Trophoblast cell (in vitro differentiated cells and primary cell): ENCODE measurements around the gene FYN.

Experiments
- DNase-seq, 2 donors: peaks; one replicate each; pipeline ENCODE4 v3.0.0-alpha.2; 2016
- H2AFZ ChIP-seq: 2 replicates; pipeline ENCODE4 v1.6.1; 2013; ENCODE audit warnings: low read length, moderate library complexity, mild to moderate bottlenecking; ENCODE audit not compliant: insufficient read depth, poor library complexity
- H2AK5ac ChIP-seq: 2 replicates; pipeline ENCODE4 v1.6.1; 2013; ENCODE audit warnings: mild to moderate bottlenecking, low read length
- H2BK120ac ChIP-seq: 2 replicates; pipeline ENCODE4 v1.6.1; 2013; ENCODE audit warnings: low read length, mild to moderate bottlenecking, moderate library complexity; ENCODE audit not compliant: insufficient read depth, poor library complexity
- H2BK12ac ChIP-seq: 2 replicates; pipeline ENCODE4 v1.6.1; 2013; ENCODE audit warnings: mild to moderate bottlenecking, low read length, moderate library complexity
- H2BK5ac ChIP-seq: 2 replicates; pipeline ENCODE4 v1.6.1; 2013; ENCODE audit warnings: low read length, low read depth, moderate library complexity, mild to moderate bottlenecking; ENCODE audit not compliant: poor library complexity
- H3K14ac ChIP-seq: 2 replicates; pipeline ENCODE4 v1.6.1; 2013; ENCODE audit warnings: mild to moderate bottlenecking, low read length
- H3K18ac ChIP-seq: 2 replicates; pipeline ENCODE4 v1.6.1; 2013; ENCODE audit warnings: mild to moderate bottlenecking, low read length
- H3K23ac ChIP-seq: 2 replicates; pipeline ENCODE4 v1.6.1; 2013; ENCODE audit warnings: low read length
- H3K27ac ChIP-seq: 2 replicates; pipeline ENCODE4 v1.5.1; 2013; ENCODE audit warnings: low read depth, mild to moderate bottlenecking, inconsistent platforms, low read length, moderate library complexity
- H3K27me3 ChIP-seq: 2 replicates; pipeline ENCODE4 v1.6.1; 2013; ENCODE audit warnings: inconsistent platforms, mild to moderate bottlenecking, low read length, moderate library complexity; ENCODE audit not compliant: insufficient read depth
- H3K36me3 ChIP-seq, 2 experiments: 1 replicate in 1 of 2; 2 replicates in 1 of 2; pipeline ENCODE4 v1.6.1; 2013; ENCODE audit warnings: low read length in 2 of 2, mild to moderate bottlenecking in 2 of 2, moderate library complexity in 1 of 2; ENCODE audit not compliant: insufficient read depth in 2 of 2, control insufficient read depth in 1 of 2
- H3K4ac ChIP-seq: 2 replicates; pipeline ENCODE4 v1.6.1; 2013; ENCODE audit warnings: low read depth, mild to moderate bottlenecking, low read length, moderate library complexity
- H3K4me1 ChIP-seq, 2 experiments: 1 replicate in 1 of 2; 2 replicates in 1 of 2; pipeline ENCODE4 v1.6.1; 2013; ENCODE audit warnings: low read length in 2 of 2, mild to moderate bottlenecking in 2 of 2, moderate library complexity in 1 of 2; ENCODE audit not compliant: insufficient read depth in 2 of 2, control insufficient read depth in 1 of 2
- H3K4me2 ChIP-seq: 2 replicates; pipeline ENCODE4 v1.6.1; 2013; ENCODE audit warnings: inconsistent platforms, mild to moderate bottlenecking, low read length, moderate library complexity
- H3K4me3 ChIP-seq: 2 replicates; pipeline ENCODE4 v1.5.1; 2013; ENCODE audit warnings: mild to moderate bottlenecking, low read depth, low read length, inconsistent platforms
- H3K79me1 ChIP-seq: one replicate; pipeline ENCODE4 v1.6.1; 2013; ENCODE audit warnings: low read length
- H3K79me2 ChIP-seq: 2 replicates; pipeline ENCODE4 v1.6.1; 2013; ENCODE audit warnings: low read length, mild to moderate bottlenecking; ENCODE audit not compliant: control insufficient read depth, insufficient read depth, poor library complexity
- H3K9ac ChIP-seq: 2 replicates; pipeline ENCODE4 v1.6.1; 2013; ENCODE audit warnings: mild to moderate bottlenecking, low read length
- H3K9me3 ChIP-seq: 2 replicates; pipeline ENCODE4 v1.6.1; 2013; ENCODE audit warnings: low read depth, mild to moderate bottlenecking, control low read depth, inconsistent platforms, low read length; ENCODE audit not compliant: insufficient read depth
- H4K12ac ChIP-seq: 2 replicates; pipeline ENCODE4 v1.6.1; 2013; ENCODE audit warnings: low read depth, mild to moderate bottlenecking, low read length, moderate library complexity
- H4K8ac ChIP-seq: 2 replicates; pipeline ENCODE4 v1.6.1; 2013; ENCODE audit warnings: low read depth, mild to moderate bottlenecking, low read length, moderate library complexity
- H4K91ac ChIP-seq: one replicate; pipeline ENCODE4 v1.6.1; 2013; ENCODE audit warnings: low read depth, mild to moderate bottlenecking, low read length, moderate library complexity
- WGBS: extraction: QIAGEN DNeasy Blood & Tissue Kit; methylation state at CpG from one replicate; pipeline ENCODE4 v1.1.7; 2013; ENCODE audit warnings: missing lambda C conversion rate; ENCODE audit not compliant: insufficient read length, insufficient coverage; ENCODE audit errors: extremely low coverage; 5-methylcytosine and 5-hydroxymethylcytosine counted together

The FYN gene

GRCh38 chr6:111773501-111774345 is 99.5 kb downstream of the FYN start:
- H3K4me1 ChIP-seq = peaks cover 7 to 10% of the 10 kb centered on the region in 2 experiments
- no peak for DNase-seq
- no peak overlapping the region for H3K4me3 ChIP-seq
- H3K79me2 ChIP-seq = no peaks in the 10 kb centered on the region
- H4K8ac ChIP-seq = no peak overlapping the region
- H3K27ac ChIP-seq = no peak overlapping the region
- H2BK120ac ChIP-seq = no peak overlapping the region
- H2AK5ac ChIP-seq = no peak overlapping the region
- H3K9ac ChIP-seq = no peak overlapping the region
- H3K4me2 ChIP-seq = no peak overlapping the region
- no peak overlapping the region for H3K14ac ChIP-seq
- no peak overlapping the region for H3K4ac ChIP-seq
- H4K91ac ChIP-seq = no peak overlapping the region
- H3K79me1 ChIP-seq = no peaks in the 10 kb centered on the region
- H3K18ac ChIP-seq = no peak overlapping the region
- 78% methylated on average over 1 of the region's 7 CpGs for WGBS
- no peak overlapping the region for H2AFZ ChIP-seq
- no peak overlapping the region for H3K23ac ChIP-seq
- no peak overlapping the region for H2BK5ac ChIP-seq
- H3K36me3 ChIP-seq = peaks cover 0 to 2% of the 10 kb centered on the region in 2 experiments
- no peaks in the 10 kb centered on the region for H3K9me3 ChIP-seq
- H3K27me3 ChIP-seq = no peaks in the 10 kb centered on the region
- no peak overlapping the region for H4K12ac ChIP-seq
- no peak overlapping the region for H2BK12ac ChIP-seq

GRCh38 chr6:111772381-111772780 is 100.9 kb downstream of the FYN start:
- H3K4me3 ChIP-seq = no peak overlapping the region
- H2BK120ac ChIP-seq = no peak overlapping the region
- H4K12ac ChIP-seq = no peak overlapping the region
- no peaks in the 10 kb centered on the region for H3K79me2 ChIP-seq
- H3K4me2 ChIP-seq = no peak overlapping the region
- no peaks in the 10 kb centered on the region for H3K27me3 ChIP-seq
- H3K36me3 ChIP-seq = no peaks in the 10 kb centered on the region
- no peaks in the 10 kb centered on the region for H3K79me1 ChIP-seq
- DNase-seq = no peak
- no peak overlapping the region for H4K91ac ChIP-seq
- H2AFZ ChIP-seq = no peak overlapping the region
- no peak overlapping the region for H2BK5ac ChIP-seq
- H3K23ac ChIP-seq = no peak overlapping the region
- H3K18ac ChIP-seq = no peak overlapping the region
- H2AK5ac ChIP-seq = no peak overlapping the region
- H3K4ac ChIP-seq = no peak overlapping the region
- no peaks in the 10 kb centered on the region for H3K9me3 ChIP-seq
- peaks cover 7 to 10% of the 10 kb centered on the region in 2 experiments for H3K4me1 ChIP-seq
- H2BK12ac ChIP-seq = no peak overlapping the region
- no peak overlapping the region for H3K14ac ChIP-seq
- WGBS = no CpG with 5 or more reads among the region's 1 CpG
- H4K8ac ChIP-seq = no peak overlapping the region
- H3K9ac ChIP-seq = no peak overlapping the region
- no peak overlapping the region for H3K27ac ChIP-seq

- Histone ChIP-seq H3K27ac (no peak overlapping the region), H2BK120ac (no peak overlapping the region), H3K14ac (peak overlapping the region; percentile 47), H3K4me1 (peaks cover 7 to 10% of the 10 kb centered on the region in 2 experiments), H3K27me3 (no peaks in the 10 kb centered on the region), H3K9me3 (no peaks in the 10 kb centered on the region), H3K79me1 (no peaks in the 10 kb centered on the region), H3K79me2 (no peaks in the 10 kb centered on the region), H2AK5ac (no peak overlapping the region), H3K18ac (peak overlapping the region; percentile 25), H2BK12ac (no peak overlapping the region), H3K4ac (no peak overlapping the region), H3K23ac (no peak overlapping the region), H2AFZ (peak overlapping the region; percentile 25), H3K36me3 (no peaks in the 10 kb centered on the region), H3K4me3 (no peak overlapping the region), H3K4me2 (no peak overlapping the region), H4K8ac (peak overlapping the region; percentile 22), H3K9ac (no peak overlapping the region), H2BK5ac (no peak overlapping the region), H4K12ac (no peak overlapping the region), H4K91ac (no peak overlapping the region)
- WGBS = no CpG with 5 or more reads among the region's 5 CpGs
- DNase-seq = no peak
These were observed 101.6 kb downstream of the FYN start for GRCh38 chr6:111771629-111772028.

- Histone ChIP-seq H3K79me2 (no peaks in the 10 kb centered on the region), H2AFZ (no peak overlapping the region), H3K4ac (no peak overlapping the region), H3K14ac (no peak overlapping the region), H3K4me3 (no peak overlapping the region), H3K27ac (no peak overlapping the region), H3K36me3 (no peaks in the 10 kb centered on the region), H2AK5ac (no peak overlapping the region), H2BK12ac (no peak overlapping the region), H3K9me3 (no peaks in the 10 kb centered on the region), H3K4me2 (no peak overlapping the region), H4K91ac (no peak overlapping the region), H3K18ac (no peak overlapping the region), H4K8ac (no peak overlapping the region), H3K23ac (peak overlapping the region; percentile 74), H2BK120ac (no peak overlapping the region), H3K9ac (no peak overlapping the region), H3K27me3 (no peaks in the 10 kb centered on the region), H4K12ac (no peak overlapping the region), H3K4me1 (peaks cover 7 to 10% of the 10 kb centered on the region in 2 experiments), H2BK5ac (no peak overlapping the region), H3K79me1 (no peaks in the 10 kb centered on the region)
- no peak for DNase-seq
These were observed 102.2 kb downstream of the FYN start for GRCh38 chr6:111771094-111771432.
